ENCODE data around the gene COL21A1.

COL21A1 gene

GRCh38 chr6:56144538-56145324 is 102.6 kb downstream of the COL21A1 start:
- Histone ChIP-seq H3K36me3 (ENCODE audit: control insufficient read depth, insufficient read depth, low read length) (no peaks in the 10 kb centered on the region), H3K27me3 (ENCODE audit: control insufficient read depth, insufficient read depth, low read length) (no peaks in the 10 kb centered on the region), H3K4me2 (ENCODE audit: low read length) (no peak overlapping the region), H3K9me3 (ENCODE audit: control insufficient read depth, low read length) (peaks cover 3% of the 10 kb centered on the region), H3K9ac (no peak overlapping the region), H3K79me2 (no peaks in the 10 kb centered on the region), H3K4me1 (no peaks in the 10 kb centered on the region), H3K4me3 (ENCODE audit: low read depth, low read length) (no peak overlapping the region), H3K27ac (no peak overlapping the region), H2AFZ (no peak overlapping the region)
- TF ChIP-seq, protein P1, sequence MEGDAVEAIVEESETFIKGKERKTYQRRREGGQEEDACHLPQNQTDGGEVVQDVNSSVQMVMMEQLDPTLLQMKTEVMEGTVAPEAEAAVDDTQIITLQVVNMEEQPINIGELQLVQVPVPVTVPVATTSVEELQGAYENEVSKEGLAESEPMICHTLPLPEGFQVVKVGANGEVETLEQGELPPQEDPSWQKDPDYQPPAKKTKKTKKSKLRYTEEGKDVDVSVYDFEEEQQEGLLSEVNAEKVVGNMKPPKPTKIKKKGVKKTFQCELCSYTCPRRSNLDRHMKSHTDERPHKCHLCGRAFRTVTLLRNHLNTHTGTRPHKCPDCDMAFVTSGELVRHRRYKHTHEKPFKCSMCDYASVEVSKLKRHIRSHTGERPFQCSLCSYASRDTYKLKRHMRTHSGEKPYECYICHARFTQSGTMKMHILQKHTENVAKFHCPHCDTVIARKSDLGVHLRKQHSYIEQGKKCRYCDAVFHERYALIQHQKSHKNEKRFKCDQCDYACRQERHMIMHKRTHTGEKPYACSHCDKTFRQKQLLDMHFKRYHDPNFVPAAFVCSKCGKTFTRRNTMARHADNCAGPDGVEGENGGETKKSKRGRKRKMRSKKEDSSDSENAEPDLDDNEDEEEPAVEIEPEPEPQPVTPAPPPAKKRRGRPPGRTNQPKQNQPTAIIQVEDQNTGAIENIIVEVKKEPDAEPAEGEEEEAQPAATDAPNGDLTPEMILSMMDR (IDR thresholded peaks at IDR 0.05): no peak

DNA sequence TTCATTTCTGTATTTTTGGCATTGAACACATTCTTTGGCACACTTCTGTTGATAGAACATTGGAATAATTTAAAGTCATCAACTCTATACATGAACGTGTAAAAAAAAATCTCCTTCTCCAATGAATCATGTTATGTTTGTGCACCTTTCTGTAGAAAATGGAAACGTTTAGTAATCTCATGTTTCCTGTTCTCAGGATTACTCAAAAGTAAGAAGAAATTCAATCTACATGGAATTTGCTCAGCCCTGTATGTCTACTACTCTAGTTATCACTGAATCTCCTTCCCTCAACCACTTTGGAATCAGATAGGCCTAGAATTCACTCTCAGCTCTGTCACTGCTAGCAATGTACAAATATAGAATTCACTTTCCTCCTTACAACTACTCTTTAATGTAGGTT is 103.6 kb downstream of the COL21A1 start:
- Histone ChIP-seq H2AFZ (no peak overlapping the region), H3K4me1 (no peaks in the 10 kb centered on the region), H3K27ac (no peak overlapping the region), H3K9me3 (ENCODE audit: control insufficient read depth, low read length) (peaks cover 3% of the 10 kb centered on the region), H3K36me3 (ENCODE audit: control insufficient read depth, insufficient read depth, low read length) (no peaks in the 10 kb centered on the region), H3K79me2 (no peaks in the 10 kb centered on the region), H3K9ac (no peak overlapping the region), H3K4me3 (ENCODE audit: low read depth, low read length) (no peak overlapping the region), H3K27me3 (ENCODE audit: control insufficient read depth, insufficient read depth, low read length) (no peaks in the 10 kb centered on the region), H3K4me2 (ENCODE audit: low read length) (no peak overlapping the region)
- TF ChIP-seq, protein P1 (IDR thresholded peaks at IDR 0.05): no peak

GRCh38 chr6:56140090-56140489 is 107.3 kb downstream of the COL21A1 start:
- H2AFZ ChIP-seq: no peak overlapping the region
- H3K9me3 ChIP-seq (ENCODE audit: control insufficient read depth, low read length): peaks cover 3% of the 10 kb centered on the region
- H3K4me1 ChIP-seq: no peaks in the 10 kb centered on the region
- no peak overlapping the region for H3K4me2 ChIP-seq (ENCODE audit: low read length)
- no peaks in the 10 kb centered on the region for H3K79me2 ChIP-seq
- TF ChIP-seq, protein P1 (IDR thresholded peaks at IDR 0.05): no peak
- H3K36me3 ChIP-seq (ENCODE audit: control insufficient read depth, insufficient read depth, low read length): no peaks in the 10 kb centered on the region
- no peak overlapping the region for H3K27ac ChIP-seq
- no peaks in the 10 kb centered on the region for H3K27me3 ChIP-seq (ENCODE audit: control insufficient read depth, insufficient read depth, low read length)
- H3K4me3 ChIP-seq (ENCODE audit: low read depth, low read length): no peak overlapping the region
- no peak overlapping the region for H3K9ac ChIP-seq

GRCh38 chr6:56115715-56116114 is 131.7 kb downstream of the COL21A1 start:
- Histone ChIP-seq H3K27ac (no peak overlapping the region), H3K9me3 (ENCODE audit: control insufficient read depth, low read length) (no peaks in the 10 kb centered on the region), H3K79me2 (no peaks in the 10 kb centered on the region), H3K27me3 (ENCODE audit: control insufficient read depth, insufficient read depth, low read length) (no peaks in the 10 kb centered on the region), H3K9ac (no peak overlapping the region), H2AFZ (no peak overlapping the region), H3K4me2 (ENCODE audit: low read length) (no peak overlapping the region), H3K36me3 (ENCODE audit: control insufficient read depth, insufficient read depth, low read length) (no peaks in the 10 kb centered on the region), H3K4me1 (no peaks in the 10 kb centered on the region), H3K4me3 (ENCODE audit: low read depth, low read length) (no peak overlapping the region)
- TF ChIP-seq, protein P1 (IDR thresholded peaks at IDR 0.05): no peak

GRCh38 chr6:56109149-56109548 is 138.2 kb downstream of the COL21A1 start:
- Histone ChIP-seq H3K4me3 (ENCODE audit: low read depth, low read length) (no peak overlapping the region), H3K36me3 (ENCODE audit: control insufficient read depth, insufficient read depth, low read length) (no peaks in the 10 kb centered on the region), H3K4me1 (no peaks in the 10 kb centered on the region), H3K4me2 (ENCODE audit: low read length) (no peak overlapping the region), H3K27me3 (ENCODE audit: control insufficient read depth, insufficient read depth, low read length) (no peaks in the 10 kb centered on the region), H2AFZ (no peak overlapping the region), H3K79me2 (no peaks in the 10 kb centered on the region), H3K27ac (no peak overlapping the region), H3K9ac (no peak overlapping the region), H3K9me3 (ENCODE audit: control insufficient read depth, low read length) (no peaks in the 10 kb centered on the region)
- TF ChIP-seq, protein P1 (IDR thresholded peaks at IDR 0.05): no peak

All from parathyroid adenoma (tissue), 2 donors.